Measurements from ENCODE around the gene ATF6.

Gene ATF6

DNA sequence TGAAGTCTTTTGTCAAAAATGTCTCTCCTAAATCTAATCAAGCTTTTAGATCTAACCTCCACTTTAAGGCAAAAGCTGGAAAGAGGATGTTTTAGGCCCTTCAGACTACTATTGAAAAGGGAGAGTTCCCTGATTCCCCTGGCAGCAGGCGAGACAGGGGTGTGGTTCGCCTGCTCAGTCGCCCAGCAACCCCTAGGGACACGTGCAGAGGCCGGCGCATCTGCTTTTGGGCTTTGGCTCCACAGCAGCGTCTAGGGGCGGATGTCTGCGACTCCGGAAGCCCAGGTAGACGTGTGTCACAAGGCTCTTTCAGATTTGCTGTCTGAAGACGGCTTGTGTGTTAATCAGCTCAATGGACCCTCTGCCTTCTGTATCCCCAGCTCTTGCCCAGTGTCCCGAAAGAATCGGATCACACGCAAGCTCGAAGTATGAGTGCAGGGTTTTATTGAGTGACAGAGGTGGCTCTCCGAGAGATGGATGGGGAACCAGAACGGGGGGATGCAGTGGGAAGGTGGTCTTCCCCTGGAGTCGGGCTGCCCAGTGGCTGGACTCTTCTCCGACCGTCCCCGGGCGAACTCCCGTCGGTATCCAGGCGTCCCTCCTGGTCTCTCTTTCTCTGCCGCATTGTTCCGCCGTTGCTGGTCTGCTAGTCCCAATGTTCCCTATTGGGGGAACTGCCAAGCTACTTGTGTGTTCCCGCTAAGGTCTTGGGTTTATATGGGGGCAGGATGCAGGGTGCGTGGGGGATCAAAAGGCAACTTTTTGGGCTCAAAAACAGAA lies 212.1 kb downstream of the ATF6 start:
- DNase-seq: no peak

GRCh38 chr1:161981126-161981525 lies 215.0 kb downstream of the ATF6 start:
- DNase-seq: no peak

- no peak for DNase-seq
Measured at GRCh38 chr1:161981735-161982506, 215.8 kb downstream of the ATF6 start.

DNA sequence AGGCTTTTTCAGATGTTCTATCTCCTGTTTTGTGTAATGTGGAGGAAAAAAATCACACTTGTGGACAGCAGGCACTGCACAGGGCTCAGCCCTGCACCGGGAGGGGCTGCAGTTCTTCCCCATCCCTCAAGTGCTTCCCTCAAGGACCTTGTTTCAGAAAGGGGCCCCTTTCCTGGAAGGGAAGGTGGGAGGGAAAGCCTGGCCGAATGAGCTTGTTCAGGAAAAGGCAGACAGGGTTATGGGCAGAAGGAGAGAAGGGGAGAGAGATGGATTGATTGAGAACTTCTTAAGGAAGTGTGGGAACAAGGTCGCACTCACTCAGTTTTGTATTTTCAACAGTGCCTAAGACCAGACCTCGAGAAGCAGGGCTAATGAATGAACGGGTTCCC lies 216.4 kb downstream of the ATF6 start:
- DNase-seq: no peak

DNA sequence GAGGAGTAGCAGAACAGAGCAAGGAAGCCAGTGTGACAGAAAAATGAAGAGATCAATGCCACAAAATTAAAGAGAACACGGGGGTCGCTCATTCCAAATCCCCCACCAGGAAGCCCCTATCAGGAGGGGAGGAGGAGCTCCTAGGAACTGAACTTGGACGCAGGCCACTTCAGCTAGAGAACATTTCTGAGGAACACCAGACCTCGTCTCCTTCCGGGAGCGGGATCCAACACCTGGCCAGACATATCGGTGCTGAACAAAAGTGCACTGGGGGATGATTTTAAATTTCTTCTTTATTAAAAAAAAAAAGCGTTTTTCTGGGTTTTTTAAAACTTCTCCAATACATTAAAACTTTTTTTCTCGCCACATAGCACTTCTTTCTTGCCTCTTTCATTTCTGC lies 216.8 kb downstream of the ATF6 start:
- DNase-seq: no peak

- no peak for DNase-seq
Measured at GRCh38 chr1:161983725-161984124, 217.6 kb downstream of the ATF6 start.

- no peak for DNase-seq
Measured at GRCh38 chr1:161985301-161985822, 219.2 kb downstream of the ATF6 start.

GRCh38 chr1:161986328-161986727 lies 220.2 kb downstream of the ATF6 start:
- DNase-seq: no peak

DNA sequence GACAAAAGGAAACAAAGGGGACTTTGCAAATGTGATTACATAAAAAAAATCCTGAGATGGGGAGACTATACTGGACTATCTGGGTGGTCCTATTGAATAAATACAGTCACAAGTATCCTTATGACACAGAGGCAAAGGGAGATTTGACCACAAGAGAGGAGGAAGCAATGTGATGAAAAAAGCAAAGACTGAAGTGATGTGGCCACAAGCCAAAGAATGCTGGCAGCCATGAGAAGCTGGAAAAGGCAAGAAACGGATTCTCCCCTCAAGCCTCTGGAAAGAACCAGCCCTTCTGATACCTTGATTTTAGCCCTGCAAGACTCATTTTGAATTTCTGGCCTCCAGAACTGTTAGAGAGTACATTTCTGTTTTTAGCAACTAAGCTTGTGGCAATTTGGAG lies 221.2 kb downstream of the ATF6 start:
- no peak for DNase-seq

DNA sequence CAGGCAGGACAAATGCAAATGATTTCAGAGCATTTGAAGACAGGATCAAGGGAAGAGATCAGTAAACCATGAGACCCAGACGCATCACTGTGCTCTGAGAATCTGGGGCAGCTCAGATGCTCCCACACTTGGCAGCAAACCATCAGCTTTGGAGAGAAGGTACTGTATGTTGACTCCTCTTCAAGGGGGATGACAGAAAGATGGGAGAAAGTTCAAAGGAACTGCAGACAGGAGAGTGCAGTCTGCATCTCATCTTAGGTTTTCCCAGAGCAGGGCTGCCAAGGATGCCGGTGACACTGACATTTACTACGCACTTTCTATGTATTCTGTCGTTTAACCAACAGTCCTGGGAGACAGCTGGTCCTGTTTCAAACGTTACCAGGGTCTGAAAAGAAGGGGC lies 221.8 kb downstream of the ATF6 start:
- no peak for DNase-seq

- DNase-seq: no peak
Measured at GRCh38 chr1:161988413-161988812, 222.3 kb downstream of the ATF6 start.

DNA sequence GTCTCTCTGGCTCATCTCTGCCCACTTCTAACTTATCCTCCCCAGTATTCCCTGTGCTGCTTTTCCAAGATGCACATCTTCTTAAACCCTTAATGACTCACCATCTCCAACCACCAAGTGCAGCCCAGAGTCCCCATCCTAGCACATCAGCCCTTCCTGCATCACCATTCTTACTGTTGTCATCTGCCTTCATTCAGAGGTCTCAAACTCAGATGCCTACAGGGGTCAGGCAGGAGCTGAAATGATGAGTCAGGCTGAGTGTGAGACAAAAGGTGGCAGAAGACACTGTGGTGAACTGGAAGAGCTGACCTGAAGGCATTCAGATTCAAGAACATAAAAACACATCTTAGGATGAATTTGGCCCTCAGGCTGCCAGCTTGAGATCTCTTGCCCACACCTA lies 223.0 kb downstream of the ATF6 start:
- no peak for DNase-seq

DNA sequence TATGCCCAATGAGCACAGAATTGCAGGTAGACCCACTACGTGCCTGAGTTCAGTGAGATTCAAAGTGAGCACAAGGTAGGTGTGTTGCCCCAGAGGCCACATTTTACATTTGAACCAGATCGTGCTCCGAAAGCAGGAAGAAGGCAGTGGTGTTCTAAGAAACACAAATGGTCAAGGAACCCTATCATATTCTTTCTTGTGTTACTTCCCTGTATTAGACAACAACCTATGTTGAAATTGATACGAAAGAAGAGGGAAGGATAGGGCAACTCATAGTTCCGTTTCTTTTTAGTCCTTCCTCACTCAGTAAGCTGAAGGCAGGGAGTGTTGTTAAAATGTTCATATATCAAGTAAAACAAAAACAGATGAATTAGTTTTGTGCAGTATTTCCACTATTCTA lies 223.7 kb downstream of the ATF6 start:
- no peak for DNase-seq

DNA sequence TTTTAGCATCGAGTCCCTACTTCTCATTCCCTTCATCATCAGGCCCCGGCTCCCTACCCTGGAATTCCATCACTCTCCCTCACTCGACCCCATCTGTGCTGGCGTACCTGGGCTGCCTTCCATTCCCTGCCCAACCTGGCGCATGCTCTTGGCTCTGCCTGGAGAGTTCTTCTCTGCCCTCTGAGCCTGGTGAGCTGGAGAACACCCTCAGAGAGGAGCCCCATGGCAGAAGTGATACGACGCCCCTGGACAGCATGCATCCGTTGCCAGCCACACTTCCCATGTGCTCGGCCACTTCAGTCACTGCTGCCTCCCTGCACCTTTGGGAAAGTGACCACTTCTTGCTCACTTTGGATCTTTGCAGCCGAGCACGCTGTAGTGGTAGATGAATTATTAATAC lies 227.5 kb downstream of the ATF6 start:
- no peak for DNase-seq

GRCh38 chr1:161994175-161994668 lies 228.1 kb downstream of the ATF6 start:
- DNase-seq: no peak

GRCh38 chr1:161997152-161997551 lies 231.0 kb downstream of the ATF6 start:
- no peak for DNase-seq

DNA sequence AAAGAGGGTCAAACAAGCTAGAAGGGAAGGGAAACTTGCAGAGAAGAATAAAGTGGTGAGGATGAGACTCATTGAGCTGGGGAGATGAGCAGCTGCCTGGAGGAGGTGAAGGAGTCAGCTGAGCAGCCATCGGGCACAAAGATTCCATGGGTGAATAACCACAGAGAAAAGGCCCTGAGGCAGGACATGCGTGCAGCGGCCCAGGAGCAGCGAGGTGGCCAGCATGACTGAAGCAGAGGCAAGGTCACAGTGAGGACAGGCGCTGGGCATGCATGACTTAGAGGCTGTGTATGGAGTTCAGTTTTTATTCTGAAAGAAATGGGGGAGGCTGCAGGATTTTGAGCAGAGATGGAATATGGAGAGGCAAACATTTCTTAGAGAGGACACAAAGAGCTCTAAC lies 232.7 kb downstream of the ATF6 start:
- DNase-seq: no peak

DNA sequence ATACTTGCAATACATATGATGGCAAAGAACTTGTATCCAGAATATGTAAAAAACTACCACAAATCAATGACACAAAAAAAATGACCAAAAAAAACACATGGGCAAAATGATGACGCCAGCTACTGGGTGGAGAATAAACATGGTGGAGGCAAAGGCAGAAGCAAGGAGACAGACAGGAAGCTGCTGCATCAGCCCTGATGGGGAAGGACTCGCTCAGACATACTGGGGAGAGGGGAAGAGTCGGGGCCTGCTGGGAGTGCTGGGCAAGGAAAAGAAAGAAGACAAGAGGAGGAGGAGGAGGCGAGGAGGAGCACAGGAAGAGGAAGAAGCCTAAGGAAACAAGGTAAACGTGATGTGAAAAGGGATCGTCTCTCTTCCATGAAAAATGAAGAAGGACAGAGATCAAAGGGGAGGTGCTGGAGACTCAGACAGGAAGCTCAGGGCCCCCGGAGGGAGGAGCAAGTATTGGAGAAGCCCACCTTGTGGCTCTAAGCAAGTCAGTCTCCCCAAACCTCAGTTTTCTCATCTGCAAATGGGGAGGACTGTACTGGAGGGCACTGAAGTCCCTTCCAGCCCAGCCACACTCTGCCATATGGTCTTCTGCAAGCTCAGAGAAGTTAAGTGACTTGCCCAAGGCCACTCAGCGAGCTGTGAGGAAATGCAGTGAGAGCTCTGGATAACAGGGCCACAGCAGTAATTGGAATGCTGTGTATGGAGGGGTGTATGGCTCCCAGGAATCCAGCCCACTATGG lies 233.4 kb downstream of the ATF6 start:
- no peak for DNase-seq

DNA sequence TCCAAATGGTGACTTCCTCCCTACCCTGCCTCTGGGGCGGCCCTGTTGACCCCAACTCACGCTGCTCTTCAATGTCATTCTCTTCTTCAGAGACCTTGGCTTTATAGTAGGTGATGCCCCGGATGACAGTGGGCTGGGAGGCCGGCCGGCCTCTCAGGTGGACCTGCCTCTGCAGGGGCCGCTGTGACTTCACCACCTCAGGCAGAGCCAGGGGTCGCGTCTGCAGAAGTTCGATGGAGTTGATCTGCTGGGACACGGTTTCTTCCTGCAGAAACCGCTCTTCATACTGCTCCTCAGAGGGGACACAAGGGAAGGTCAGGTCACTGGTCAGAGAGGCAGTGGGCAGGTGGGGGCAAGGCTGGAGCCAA lies 233.9 kb downstream of the ATF6 start:
- DNase-seq: no peak

GRCh38 chr1:162003061-162003829 lies 237.1 kb downstream of the ATF6 start:
- DNase-seq: no peak

GRCh38 chr1:162003830-162004215 lies 237.7 kb downstream of the ATF6 start:
- no peak for DNase-seq

DNA sequence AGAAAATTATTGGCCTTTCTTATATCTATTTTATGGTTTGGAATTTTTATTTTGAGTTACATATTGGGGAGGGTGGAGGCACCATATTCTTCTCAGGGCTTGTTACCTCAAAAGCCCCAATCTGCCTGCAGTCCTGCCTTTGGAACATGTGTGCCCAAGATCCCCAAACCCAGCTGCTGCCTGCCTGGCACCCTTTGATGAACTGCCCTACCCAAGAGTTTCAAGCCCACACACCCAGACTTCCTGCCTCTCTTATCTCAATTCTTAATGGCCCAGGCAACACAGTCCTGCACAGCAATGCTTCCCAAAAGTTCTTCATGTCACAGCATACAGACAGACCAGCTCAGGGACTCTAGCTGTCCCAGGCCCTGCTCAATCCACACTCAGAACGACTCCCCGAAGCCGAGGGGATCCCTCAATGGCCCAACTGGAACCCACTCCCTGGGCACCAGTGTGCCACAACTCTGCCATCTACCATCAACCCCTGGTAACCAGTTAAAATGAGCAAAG lies 238.4 kb downstream of the ATF6 start:
- DNase-seq: no peak

All from NCI-H1417 treated with DMSO at 0.1 percent for 48 hours (cell line).